NCI-H146 treated with DMSO at 0.1 percent for 48 hours (cell line): ENCODE measurements around the gene HS3ST2.

Experiments
- DNase-seq: peaks from one replicate; lab custom pipeline; 2025; ENCODE audit not compliant: unreplicated experiment; lab: John Stamatoyannopoulos, UW

The HS3ST2 gene

DNA sequence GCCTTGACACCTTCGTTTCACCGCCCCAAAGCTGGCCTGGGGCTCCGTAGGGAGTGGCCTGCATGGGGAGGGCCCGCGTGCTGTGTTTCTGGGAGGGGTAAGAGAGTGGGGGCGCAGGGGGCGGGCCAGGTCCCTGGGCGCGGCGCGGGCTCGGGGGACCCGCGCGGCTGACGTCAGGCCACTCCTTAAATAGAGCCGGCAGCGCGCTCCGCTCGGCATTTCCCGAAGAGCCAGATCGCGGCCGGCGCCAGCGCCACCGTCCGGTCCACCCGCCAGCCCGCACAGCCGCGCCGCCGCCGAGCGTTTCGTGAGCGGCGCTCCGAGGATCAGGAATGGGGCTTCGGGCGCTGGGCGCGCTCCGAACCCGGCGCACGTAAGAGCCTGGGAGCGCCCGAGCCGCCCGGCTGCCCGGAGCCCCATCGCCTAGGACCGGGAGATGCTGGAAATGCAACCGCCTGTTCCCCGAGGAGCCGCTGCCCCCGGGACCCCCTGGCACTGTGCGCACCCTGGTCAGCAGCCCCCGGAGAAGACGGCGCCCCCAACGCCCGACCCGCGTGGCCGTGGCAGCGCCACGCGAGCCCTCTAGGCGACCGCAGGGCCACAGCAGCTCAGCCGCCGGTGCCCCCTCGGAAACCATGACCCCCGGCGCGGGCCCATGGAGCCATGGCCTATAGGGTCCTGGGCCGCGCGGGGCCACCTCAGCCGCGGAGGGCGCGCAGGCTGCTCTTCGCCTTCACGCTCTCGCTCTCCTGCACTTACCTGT is at the start of gene HS3ST2:
Gene HS3ST2, plus strand, starts transcription at position 215 of the 763 bp plus-strand sequence. Its CDS starts 449 bp downstream, at position 664.
- no peak for DNase-seq

DNA sequence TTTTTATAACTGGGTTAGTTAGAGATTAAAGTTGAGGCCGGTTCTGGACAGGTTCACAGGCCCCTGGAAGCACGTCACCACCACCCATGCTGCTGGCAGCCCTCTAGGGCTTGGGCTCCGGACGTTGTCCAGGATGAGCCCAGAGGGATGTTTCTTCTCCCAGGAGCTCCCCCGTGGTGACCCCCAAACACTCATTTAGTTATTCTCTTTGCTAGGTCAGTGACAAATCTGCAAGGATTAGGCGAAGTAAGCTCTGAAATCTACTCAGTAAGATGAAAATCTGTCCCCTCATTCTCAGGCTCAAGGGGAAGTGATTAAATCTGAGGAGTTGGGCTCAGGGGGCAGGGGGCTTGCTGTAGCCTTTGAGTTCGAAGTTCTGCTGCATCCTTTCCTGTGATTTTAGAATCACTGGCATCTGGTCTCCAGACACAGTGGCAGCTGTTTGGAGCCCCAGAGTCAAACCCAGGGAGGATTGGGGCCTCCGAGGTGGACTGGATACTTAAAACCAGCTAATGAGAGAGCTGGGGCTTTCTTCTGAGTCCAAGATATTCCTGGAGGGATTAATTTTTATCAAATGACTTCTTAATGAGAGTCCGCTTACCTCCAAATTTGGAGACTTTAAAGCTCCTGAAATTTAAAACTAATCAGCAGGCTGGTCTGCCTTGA is 49.2 kb upstream of the HS3ST2 start:
- DNase-seq: no peak

DNA sequence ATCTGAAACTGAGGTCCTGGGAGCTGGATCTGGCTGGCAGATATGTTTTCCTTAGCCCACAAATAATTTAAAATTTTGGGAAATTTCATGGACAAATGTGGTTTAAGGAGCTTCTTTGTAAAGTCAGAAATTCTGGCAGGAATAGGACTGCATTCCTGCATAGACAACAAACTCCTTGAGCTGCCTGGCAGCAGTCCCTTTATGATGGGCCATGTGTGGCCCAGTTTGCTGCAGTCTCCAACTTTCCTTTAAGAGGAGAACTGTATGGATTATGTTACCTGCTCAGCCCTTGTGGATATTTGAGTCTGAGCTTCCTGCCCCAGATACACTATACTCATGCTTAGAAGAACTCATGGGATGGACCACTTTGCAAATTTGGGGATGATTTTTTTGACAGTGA is 48.5 kb upstream of the HS3ST2 start:
- DNase-seq: no peak

DNA sequence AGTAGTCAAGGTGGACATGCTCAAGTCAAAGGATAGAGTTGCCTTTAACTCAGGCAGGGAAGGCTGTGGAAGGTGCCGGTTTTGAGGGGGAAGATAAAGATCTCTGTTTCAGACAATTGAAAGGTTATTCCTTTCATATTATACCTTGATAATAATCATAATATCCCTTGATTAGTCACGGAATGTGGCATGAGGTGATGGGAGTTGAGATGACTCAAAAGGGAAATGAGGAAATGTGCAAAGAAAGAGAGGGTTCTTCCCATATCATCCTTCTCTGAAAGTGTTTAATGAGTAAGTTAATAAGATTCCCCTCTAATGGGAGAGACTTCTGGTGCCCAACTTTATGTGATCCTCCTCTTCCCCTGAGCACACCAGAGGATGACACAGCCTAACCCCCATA is 43.1 kb upstream of the HS3ST2 start:
- DNase-seq: no peak

DNA sequence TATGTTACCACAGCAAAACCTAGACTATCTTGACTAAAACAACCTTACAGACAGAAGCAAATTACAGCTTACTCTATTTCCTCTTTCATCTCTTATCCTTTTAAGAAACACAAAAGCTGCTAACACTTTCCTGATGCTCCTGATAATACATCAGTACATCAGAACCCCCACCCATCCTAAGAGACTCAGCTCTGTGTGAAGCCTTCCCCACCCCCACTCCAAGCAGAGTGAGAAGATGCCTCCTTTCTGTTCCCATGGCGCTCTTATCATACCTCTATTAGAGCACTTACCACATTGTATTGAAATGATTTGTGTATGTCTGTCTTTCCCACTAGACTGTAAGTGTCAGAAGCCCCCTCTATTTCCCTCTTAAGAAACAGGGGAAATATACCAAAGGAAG is 42.4 kb upstream of the HS3ST2 start:
- no peak for DNase-seq

DNA sequence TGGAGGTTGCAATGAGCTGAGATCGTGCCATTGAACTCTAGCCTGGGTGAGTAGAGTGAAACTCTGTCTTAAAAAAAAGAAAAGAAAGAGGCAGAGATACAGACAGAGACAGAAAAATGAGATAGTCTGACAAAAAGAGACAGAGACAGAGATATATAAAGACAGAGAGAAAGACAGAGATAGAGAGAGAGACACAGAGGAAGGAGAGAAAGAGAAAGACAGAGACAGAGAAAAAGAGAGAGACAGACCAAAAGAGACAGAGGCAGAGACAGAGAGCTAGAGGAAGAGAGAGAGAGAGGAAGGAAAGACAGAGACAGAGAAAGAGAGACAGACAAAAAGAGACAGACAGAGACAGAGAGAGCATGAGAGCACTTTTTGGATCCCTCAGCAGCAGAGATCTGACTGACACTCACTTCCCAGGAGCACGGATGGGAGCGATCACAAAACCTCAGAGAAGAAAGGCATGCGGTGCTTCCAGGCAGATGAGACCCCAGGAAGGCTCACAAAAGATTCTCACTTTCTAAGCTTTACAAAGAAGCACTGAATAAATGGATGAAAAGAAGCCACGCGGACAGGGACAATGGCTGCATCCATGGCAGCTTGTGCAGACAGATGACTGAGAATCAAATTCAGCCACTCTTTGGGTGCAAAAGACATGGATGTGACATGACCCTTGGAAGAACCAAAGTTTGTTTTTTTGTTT is 38.6 kb upstream of the HS3ST2 start:
- no peak for DNase-seq

DNA sequence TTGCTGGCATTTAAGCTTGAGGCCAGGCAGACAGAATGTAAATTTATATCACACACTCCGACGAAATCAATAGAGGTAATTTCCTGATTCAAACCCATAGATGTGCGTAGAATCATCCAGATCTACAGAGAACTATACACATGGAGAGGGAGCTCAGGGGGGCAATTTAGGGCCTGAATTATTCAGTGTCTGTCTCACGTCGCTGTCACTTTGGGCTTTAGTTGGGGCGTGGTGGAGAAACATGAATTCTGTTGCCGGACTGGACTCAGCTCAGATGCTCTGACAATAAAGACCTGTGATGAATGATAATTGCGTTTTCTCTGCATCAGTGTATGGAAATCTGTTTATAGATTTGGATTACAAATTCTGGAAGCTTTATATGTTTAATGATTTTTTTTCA is 32.5 kb upstream of the HS3ST2 start:
- no peak for DNase-seq

DNA sequence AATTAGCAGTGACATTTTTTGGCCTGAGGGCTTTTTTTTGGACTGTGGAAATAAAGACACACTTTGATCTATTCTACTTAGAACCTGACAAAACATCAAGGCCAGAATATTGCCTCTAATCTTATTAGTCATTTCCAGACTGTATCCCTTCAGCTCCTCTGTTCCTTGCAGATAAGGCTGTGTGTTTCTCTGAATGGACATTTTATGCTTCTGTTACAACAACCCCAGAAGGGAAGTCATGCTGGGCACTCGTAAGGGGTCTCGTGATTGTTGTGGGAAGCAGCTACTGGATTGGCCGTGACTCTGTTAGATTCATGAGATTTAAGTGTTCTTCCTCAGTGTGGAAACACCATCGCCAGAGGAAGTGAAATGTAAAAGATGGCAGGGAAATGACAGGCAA is 31.6 kb upstream of the HS3ST2 start:
- DNase-seq: no peak

DNA sequence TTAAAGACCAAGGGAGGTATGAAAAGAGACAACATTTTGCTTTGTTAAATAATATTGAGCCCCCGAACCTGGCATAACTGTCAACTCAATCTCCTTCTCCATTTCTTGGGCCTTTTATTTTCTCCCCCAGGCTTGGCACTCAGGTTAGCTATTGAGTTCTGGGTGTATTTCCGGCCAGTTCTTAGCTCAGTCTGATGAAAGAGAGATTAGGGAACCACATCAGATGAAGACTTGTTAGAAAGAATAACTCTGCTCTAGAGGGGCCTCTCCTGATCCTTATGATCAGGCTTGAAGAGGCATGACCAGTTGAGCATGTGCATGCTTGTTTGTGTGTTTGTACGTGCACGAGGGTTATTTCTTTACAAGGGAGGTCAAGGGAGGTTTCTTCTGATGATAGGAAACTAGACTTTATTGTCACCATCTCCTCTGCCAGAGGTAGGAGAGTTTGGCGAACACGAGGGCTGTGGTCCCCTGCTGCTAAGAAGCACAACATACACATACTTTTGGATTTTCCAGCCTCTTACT is 29.2 kb upstream of the HS3ST2 start:
- no peak for DNase-seq

DNA sequence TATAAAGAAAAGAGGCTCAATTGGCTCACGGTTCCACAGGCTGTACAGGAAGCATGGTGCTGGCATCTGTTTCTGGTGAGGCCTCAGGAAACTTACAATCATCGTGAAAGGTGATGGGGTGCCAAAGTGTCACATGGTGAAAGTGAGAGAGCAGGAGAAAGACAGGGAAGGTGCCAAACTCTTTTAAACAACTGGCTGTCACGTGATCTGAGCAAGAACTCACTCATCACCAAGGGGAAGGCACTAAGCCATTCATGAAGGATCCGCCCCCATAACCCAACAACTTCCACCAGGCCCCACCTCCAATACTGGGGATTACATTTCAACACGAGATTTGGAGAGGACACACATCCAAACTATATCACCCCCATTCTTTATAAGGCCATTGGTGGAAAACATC is 28.4 kb upstream of the HS3ST2 start:
- DNase-seq: no peak

DNA sequence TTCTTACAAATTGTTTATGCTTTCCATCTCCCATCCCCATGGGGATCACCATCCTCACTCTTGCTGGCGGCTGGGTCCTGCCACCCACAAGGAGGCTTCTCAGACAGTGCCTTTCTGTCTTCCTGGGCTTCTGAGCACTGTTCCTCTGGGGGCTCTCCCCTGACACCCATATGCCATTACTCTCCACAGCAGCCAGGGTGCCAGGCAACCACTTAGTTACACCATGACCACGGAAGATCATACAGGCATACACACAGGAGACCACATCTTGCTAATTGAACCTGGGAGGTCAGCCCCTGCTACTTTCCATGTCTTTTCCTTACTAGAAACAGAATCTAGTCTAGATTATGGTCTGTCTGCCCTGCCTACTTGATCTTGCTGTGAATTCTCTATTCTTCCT is 27.7 kb upstream of the HS3ST2 start:
- no peak for DNase-seq

DNA sequence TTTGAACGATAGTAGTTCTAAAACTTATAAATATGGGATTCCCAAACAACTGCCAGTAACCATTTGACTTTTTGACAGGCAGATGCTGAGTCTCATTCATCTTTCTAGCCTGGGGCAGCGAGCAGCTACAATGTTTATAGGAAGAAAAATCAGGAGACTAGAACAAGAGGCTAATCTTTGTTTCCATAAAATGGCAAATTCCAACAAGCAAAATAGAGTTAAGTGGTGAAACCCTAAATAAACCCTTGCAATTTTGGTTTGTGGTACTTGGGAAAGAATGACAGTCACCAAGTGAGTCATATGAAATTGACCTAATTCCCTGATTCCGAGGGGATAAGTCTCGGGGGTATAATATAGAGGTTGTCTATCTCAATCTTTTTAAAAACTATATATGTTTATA is 27.3 kb upstream of the HS3ST2 start:
- no peak for DNase-seq

DNA sequence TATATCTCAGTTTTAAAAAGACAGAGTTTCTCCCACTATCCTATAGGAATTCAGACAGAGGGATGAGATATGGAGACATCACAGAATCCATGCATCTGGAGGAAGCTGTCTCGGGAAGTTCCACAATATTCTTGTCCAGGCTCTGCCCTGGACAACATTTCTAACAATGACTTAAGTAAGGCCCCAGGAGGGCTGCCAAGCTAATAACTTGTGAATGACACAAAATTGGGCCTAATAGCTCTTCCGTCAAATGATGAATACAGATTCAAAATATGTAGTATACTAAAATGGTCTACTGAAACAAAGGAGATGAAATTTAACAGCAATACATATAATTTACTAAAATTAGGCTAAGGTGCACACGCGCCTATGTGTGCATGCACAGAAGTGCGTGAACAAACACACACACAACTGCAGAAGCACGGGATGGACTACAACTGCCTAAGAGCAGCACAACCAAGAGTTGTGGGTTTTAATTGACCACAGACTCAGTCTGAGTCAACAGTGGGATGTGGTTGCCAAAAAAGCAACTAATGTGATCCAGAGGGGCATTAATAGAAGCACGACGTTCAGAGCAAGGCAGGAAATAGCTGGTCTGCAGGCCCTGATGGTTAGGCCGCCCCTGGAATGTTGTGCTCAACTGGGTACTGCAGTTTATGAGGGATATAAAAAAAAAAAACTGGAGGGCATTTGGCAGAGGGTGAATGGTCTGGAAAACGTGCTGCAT is 26.3 kb upstream of the HS3ST2 start:
- DNase-seq: no peak

DNA sequence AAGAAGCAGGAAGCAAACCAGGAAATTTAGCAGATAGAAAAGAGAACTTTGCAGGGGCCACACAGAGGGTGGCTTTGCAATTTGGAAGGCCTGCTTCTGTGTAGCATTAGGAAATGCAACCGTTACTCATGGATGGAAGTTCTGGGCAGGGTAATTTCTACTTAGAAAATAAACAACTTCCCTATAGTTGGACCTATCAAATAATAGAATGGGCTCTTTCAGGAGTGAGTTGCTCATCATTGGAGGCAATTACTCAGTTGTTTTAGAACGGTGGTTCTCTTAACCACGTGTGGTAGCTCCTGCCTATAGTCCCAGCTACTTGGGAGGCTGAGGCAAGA is 25.8 kb upstream of the HS3ST2 start:
- DNase-seq: no peak

DNA sequence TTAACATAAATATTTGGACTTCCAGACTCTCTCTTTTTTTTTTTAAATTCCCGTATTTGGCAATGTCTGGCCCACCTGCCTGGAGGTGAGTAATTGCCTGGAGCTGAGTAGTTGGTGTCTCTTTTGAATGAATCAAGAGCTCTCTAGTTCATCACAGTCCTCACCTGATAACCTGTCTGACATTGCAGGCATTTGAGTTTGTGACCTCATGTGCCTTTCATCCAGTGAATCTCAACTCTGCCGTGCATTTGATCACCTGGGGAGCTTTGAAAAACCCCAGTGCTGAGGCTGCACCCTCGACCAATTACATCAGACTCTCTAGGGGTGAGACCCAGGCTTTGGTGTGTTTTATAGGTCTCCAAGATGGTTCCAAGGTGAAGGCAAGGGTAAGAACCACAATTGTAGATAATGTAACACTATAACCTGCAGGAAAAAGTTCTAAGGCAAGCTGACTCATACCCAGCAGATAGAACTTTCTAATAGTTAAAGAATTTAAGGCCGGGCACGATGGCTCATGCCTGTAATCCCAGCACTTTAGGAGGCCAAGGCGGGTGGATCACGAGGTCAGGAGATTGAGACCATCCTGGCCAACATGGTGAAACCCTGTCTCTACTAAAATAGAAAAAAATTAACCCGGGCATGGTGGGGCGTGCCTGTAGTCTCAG is 24.5 kb upstream of the HS3ST2 start:
- DNase-seq: no peak

DNA sequence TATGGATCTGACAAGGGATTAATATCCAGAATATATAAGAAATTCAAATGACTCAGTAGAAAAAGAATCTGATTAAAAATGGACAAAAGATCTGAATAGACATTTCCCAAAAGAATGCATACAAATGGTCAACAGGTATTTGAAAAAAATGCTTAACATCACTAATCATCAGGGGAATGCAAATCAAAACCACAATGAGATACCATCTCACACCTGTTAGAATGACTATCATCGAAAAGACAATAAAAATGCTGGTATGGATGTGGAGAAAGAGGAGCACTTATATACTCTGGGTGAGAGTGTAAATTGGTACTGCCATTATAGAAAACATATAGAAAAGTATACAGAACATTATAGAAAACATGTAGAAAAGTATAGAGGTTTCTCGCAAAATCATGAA is 16.4 kb upstream of the HS3ST2 start:
- no peak for DNase-seq

DNA sequence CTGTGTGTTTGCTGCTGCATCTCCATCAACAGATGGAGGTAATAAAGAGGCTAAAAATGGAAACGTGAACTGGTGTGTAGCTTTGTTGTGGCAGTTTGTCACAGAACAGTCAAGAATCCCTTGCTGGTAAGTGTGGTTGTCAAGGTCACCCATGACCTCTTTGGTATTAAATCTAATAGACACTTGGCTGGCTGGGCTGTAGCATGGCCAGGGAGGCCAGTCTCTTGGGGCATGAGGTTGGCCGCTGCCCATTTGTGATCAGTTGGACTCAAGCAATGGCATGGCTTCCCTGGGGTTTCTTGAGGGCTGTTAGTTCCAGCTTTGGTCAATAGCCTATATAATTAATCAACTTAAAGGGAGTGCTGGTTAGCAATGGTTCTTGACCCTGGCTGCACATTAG is 14.8 kb upstream of the HS3ST2 start:
- no peak for DNase-seq

DNA sequence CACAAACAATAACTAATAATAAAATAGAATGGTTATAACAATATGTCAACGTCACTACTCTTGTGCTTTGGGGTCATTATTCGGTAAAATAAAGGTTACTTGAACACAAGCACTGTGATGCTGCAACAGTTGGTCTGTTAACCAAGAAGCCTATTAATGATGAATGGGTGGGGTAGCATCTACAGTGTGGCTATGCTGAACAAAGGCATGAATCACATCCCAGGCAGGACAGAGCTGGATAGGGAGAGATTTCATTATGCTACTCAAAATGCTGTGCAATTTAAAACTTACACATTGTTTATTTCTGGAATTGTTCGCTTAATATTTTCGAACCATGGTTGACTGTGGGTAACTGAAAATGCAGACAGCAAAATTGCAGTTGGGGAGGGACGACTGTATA is 9.1 kb upstream of the HS3ST2 start:
- no peak for DNase-seq

DNA sequence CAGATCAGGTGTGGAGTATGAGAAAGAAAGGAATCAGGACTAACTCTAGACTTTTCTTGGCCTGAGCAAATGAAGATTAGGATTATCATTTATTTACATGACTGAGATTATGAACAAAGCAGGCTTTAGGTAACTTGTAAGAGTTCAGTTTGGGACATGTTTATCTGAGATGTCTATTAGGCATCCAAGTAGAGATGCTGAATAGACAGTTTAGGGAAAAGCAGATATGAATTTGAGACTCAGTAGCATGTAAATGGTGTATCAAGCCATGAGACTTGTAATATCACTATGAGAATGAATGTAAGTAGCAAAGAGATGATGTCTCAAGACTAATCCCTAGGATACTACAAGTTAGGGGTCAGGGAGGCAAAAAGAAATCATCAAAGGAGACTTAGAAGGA is 8.6 kb upstream of the HS3ST2 start:
- no peak for DNase-seq

DNA sequence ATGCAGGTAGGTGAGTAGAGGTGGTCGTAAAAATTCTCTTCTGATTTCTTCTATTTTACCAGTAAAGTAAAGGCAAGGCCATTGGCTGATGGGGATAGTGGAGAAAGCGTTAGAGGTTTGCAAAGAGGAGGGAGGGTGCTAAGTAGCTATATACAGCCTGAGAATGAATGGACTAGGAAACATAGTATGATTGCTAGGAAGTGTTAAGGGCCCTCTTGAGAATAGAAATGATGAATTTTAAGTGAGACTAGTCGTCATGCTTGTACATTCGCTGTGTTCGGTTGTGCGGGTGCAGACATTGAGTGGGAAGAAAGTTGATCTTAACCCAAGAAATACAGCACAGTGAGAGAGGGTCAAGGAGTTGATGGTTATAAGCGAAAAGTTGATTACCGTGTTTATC is 7.2 kb upstream of the HS3ST2 start:
- no peak for DNase-seq

DNA sequence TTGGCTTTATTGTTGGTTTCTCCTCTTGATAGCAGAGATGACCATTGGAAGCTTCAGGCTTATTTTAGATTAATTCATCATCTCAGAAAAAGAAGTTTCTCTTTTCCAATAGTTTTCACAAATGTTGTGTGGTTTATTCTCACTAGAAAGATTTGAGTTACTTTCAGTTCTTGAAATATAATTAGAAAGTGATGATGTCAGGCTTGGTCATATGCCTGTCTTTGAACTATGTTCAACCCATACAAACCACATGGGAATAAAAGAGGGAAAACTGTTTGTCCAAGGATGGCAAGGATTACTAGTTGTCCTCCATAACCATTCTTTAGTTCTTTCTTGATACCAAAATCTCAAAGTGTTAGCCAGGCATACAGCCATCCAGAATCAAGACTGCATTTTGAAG is 3.7 kb upstream of the HS3ST2 start:
- DNase-seq: no peak
